Sigmoid colon (tissue), 7 donors: Measurements from ENCODE around the gene LEFTY2. TPM values are rescaled to one million over a fixed set of nuclear protein-coding genes. Genes with fewer than 3 reads are reported as not detected.

Experiments
- DNase-seq: peaks from one replicate; pipeline ENCODE4 v3.0.0-alpha.2; 2019
- H3K27ac ChIP-seq, 4 donors: fragments of 200-600 bp; sonication (generic); one replicate each; pipeline ENCODE4 v1.5.1; 2016 to 2019; ENCODE audit warnings: mild to moderate bottlenecking in 1 of 4
- H3K27me3 ChIP-seq, 3 donors: fragments of 200-600 bp; sonication (generic); one replicate each; pipeline ENCODE4 v1.5.1; 2019; ENCODE audit warnings: mild to moderate bottlenecking in 1 of 3
- H3K36me3 ChIP-seq, 4 donors: fragments of 200-600 bp; sonication (generic); one replicate each; pipeline ENCODE4 v1.5.1; 2016 to 2019
- H3K4me1 ChIP-seq, 4 donors: fragments of 200-600 bp; sonication (generic); one replicate each; pipeline ENCODE4 v1.5.1; 2017 to 2019
- H3K4me3 ChIP-seq, 4 donors: fragments of 200-600 bp; sonication (generic); one replicate each; pipeline ENCODE4 v1.5.1; 2017 to 2019; ENCODE audit warnings: mild to moderate bottlenecking in 2 of 4, moderate library complexity in 1 of 4
- H3K9me3 ChIP-seq, 4 donors: fragments of 200-600 bp in 3 of 4; sonication (generic) in 3 of 4; one replicate each; pipeline versions ENCODE4 v1.5.1 to v1.6.1; 2013 to 2019
- EP300 ChIP-seq, 4 donors: sonication (generic); formaldehyde crosslinking; IDR thresholded peaks; one replicate each; pipeline ENCODE4 v1.6.1; 2017; ENCODE audit warnings: antibody characterized with exemption in 4 of 4
- POLR2A ChIP-seq, 2 donors: fragments of 450-650 bp; IDR thresholded peaks; one replicate each; pipeline ENCODE4 v1.6.1; 2016; ENCODE audit warnings: antibody characterized with exemption in 2 of 2, mild to moderate bottlenecking in 2 of 2, moderate library complexity in 2 of 2
- POLR2AphosphoS5 ChIP-seq, 4 donors: sonication (generic); formaldehyde crosslinking; IDR thresholded peaks; one replicate each; pipeline ENCODE4 v1.6.1; 2017; ENCODE audit warnings: antibody characterized with exemption in 4 of 4
- WGBS, 2 donors: extraction: QIAGEN DNeasy Blood & Tissue Kit; methylation state at CpG; one replicate each; pipeline ENCODE4 v1.1.7; 2013; 5-methylcytosine and 5-hydroxymethylcytosine counted together
- intact Hi-C: fragments of 100-400 bp; cut with DNase I; formaldehyde crosslinking; loops from one replicate; pipeline ENCODE4 v1.15.1; 2023
- polyA plus RNA-seq, 3 donors: library from polyadenylated mRNA; stranded (reverse); fragments of 200-250 nt; gene quantifications; one replicate each; pipeline ENCODE4 v1.2.3, GENCODE V29; 2013
- total RNA-seq, 4 donors: library from RNA; depleted of rRNA; stranded (reverse); fragments of >200 nt; gene quantifications; one replicate each; pipeline ENCODE4 v1.1.0, GENCODE V29; 2016
- TF ChIP-seq, protein P1 (sequence below), 4 experiments: fragments of 450-650 bp in 3 of 4; fragments of 200-600 bp in 1 of 4; IDR thresholded peaks; one replicate each; pipeline ENCODE4 v1.5.1; 2016 to 2019; ENCODE audit warnings: antibody characterized with exemption in 4 of 4, mild to moderate bottlenecking in 3 of 4, moderate library complexity in 2 of 4
- donor health status: healthy with polysubstance abuse.
- donor health status: Bipolar disorder and iron deficiency.
- donor health status: healthy.

The LEFTY2 gene, protein sequence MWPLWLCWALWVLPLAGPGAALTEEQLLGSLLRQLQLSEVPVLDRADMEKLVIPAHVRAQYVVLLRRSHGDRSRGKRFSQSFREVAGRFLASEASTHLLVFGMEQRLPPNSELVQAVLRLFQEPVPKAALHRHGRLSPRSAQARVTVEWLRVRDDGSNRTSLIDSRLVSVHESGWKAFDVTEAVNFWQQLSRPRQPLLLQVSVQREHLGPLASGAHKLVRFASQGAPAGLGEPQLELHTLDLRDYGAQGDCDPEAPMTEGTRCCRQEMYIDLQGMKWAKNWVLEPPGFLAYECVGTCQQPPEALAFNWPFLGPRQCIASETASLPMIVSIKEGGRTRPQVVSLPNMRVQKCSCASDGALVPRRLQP
- 1 to 10 TPM in 2 of 4 donors, under 1 TPM in 1, not detected in 1; 0.71 to 5.0 (median 1.1) TPM for total RNA-seq
- 10 to 100 TPM in 1 of 3 donors, not detected in 2; 15.6 TPM for polyA plus RNA-seq

- no peak for DNase-seq
- 62 to 68% methylated on average over 6 of the region's 6 CpGs for WGBS, 2 donors
- intact Hi-C loops, result no loop called here
- H3K4me1 ChIP-seq, result peaks cover 0 to 27% (median 17%) of the 10 kb centered on the region in 4 donors
- H3K36me3 ChIP-seq, result no peaks in the 10 kb centered on the region
- no peak within 1 kb of the TSS for H3K4me3 ChIP-seq
- TF ChIP-seq POLR2A (IDR thresholded peaks at IDR 0.05) (no peak), EP300 (IDR thresholded peaks at IDR 0.05) (no peak), POLR2AphosphoS5 (IDR thresholded peaks at IDR 0.05) (no peak)
- TF ChIP-seq, protein P1, sequence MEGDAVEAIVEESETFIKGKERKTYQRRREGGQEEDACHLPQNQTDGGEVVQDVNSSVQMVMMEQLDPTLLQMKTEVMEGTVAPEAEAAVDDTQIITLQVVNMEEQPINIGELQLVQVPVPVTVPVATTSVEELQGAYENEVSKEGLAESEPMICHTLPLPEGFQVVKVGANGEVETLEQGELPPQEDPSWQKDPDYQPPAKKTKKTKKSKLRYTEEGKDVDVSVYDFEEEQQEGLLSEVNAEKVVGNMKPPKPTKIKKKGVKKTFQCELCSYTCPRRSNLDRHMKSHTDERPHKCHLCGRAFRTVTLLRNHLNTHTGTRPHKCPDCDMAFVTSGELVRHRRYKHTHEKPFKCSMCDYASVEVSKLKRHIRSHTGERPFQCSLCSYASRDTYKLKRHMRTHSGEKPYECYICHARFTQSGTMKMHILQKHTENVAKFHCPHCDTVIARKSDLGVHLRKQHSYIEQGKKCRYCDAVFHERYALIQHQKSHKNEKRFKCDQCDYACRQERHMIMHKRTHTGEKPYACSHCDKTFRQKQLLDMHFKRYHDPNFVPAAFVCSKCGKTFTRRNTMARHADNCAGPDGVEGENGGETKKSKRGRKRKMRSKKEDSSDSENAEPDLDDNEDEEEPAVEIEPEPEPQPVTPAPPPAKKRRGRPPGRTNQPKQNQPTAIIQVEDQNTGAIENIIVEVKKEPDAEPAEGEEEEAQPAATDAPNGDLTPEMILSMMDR (IDR thresholded peaks at IDR 0.05), result no peak
- peak within 1 kb of the TSS in 3 of 4 donors; percentile 21 to 62 (median 27) for H3K27ac ChIP-seq
- H3K27me3 ChIP-seq, result no peaks in the 10 kb centered on the region
- H3K9me3 ChIP-seq, result no peaks in the 10 kb centered on the region
Measured at GRCh38 chr1:225941187-225941941, at the start of gene LEFTY2. Gene LEFTY2, minus strand, starts transcription at chr1:225941220. Its CDS starts 80 bp downstream, at chr1:225941140.

- no peak for TF ChIP-seq POLR2A (IDR thresholded peaks at IDR 0.05)
- TF ChIP-seq, protein P1 (IDR thresholded peaks at IDR 0.05), result peak; percentile 14 to 63 (median 42)
- Histone ChIP-seq H3K27ac (no peak overlapping the region), H3K36me3 (peaks cover 28 to 97% (median 53%) of the 10 kb centered on the region in 4 donors), H3K27me3 (no peaks in the 10 kb centered on the region), H3K9me3 (no peaks in the 10 kb centered on the region), H3K4me1 (no peaks in the 10 kb centered on the region), H3K4me3 (no peak overlapping the region)
- no peak for DNase-seq
- WGBS, 2 donors, result 73 to 88% methylated on average over 7 of the region's 7 CpGs
- intact Hi-C loops, result no loop called here
Measured at GRCh38 chr1:225987491-225988316, 46.7 kb upstream of the LEFTY2 start.

DNA sequence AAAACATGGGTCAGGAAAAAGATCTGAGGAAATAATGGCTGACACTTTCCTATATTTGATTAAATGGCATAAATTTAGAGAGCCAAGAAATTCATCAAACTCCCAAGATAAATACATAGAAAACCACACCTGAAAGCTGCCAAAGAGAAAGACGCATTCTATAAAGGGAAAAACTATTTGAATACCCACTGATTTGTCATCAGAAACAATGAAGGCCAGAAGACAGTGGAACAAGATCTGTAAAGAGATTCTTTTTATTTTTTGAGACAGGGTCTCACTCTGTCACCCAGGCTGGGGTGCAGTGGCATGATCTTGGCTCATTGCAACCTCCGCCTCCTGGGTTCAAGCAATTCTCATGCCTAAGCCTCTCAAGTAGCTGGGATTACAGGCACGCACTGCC lies 40.7 kb upstream of the LEFTY2 start:
- DNase-seq, result peak; percentile 9
- 97 to 98% methylated on average over 3 of the region's 3 CpGs for WGBS, 2 donors
- no peak overlapping the region for H3K27ac ChIP-seq
- no peak for TF ChIP-seq POLR2A (IDR thresholded peaks at IDR 0.05)
- no peak for TF ChIP-seq EP300 (IDR thresholded peaks at IDR 0.05)
- TF ChIP-seq, protein P1 (IDR thresholded peaks at IDR 0.05), result no peak
- no peak for TF ChIP-seq POLR2AphosphoS5 (IDR thresholded peaks at IDR 0.05)
- intact Hi-C loops, result no loop called here
- H3K9me3 ChIP-seq, result no peaks in the 10 kb centered on the region
- no peaks in the 10 kb centered on the region for H3K27me3 ChIP-seq
- peaks cover 8 to 82% (median 35%) of the 10 kb centered on the region in 4 donors for H3K36me3 ChIP-seq
- H3K4me3 ChIP-seq, result no peak overlapping the region
- H3K4me1 ChIP-seq, result no peaks in the 10 kb centered on the region

DNA sequence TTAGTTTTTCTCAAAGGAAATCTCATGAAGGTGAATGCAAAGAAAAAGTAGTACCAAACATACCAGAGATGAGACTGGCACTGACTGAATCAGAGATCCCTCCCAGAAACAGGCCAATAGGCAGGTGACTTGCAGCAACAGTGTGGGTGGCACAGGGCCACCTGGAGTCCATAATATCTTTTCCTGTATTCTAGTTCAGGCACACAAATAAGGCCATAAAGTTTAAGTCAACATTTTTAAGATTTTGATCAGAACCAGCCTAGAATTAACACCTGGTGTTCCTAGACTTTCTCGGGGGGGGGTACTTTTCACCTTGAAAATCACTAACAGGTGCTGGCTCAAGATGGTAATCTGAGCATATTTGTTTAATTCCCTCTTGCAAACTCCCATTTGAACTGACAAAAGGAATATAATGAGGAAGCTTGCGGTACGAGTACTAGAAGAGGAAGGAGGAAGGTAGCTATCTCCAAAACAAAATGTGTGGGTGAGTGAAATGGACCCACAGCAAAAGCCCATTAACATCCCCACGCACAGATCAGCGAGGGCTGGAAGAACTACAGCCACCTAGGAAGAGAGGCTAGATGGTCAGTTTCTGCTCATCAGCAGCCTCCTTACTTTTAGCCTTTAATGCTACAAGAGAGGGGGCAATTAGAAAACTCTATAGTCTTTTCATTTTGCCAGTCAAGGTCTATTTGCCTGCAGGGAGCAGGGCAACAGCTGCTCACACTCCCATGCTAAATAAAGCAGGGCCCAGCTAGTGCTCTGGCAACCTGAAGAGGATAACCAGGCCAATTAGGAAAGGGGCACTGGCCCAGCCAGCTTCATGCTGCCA lies 39.2 kb upstream of the LEFTY2 start:
- no peak overlapping the region for H3K27ac ChIP-seq
- TF ChIP-seq EP300 (IDR thresholded peaks at IDR 0.05) (no peak), POLR2AphosphoS5 (IDR thresholded peaks at IDR 0.05) (no peak), POLR2A (IDR thresholded peaks at IDR 0.05) (no peak)
- TF ChIP-seq, protein P1 (IDR thresholded peaks at IDR 0.05), result no peak
- H3K4me1 ChIP-seq, result peaks cover 0 to 7% (median 4%) of the 10 kb centered on the region in 4 donors
- H3K9me3 ChIP-seq, result no peaks in the 10 kb centered on the region
- H3K4me3 ChIP-seq, result no peak overlapping the region
- peak; percentile 26 for DNase-seq
- intact Hi-C loops, result no loop called here
- H3K27me3 ChIP-seq, result no peaks in the 10 kb centered on the region
- peaks cover 8 to 67% (median 27%) of the 10 kb centered on the region in 4 donors for H3K36me3 ChIP-seq
- WGBS, 2 donors, result 17 to 44% methylated on average over 5 of the region's 5 CpGs
